ENCODE results near the gene FMO3.

GRCh38 chr1:171107969-171108368, 17.3 kb downstream of the FMO3 start:
- no peak for TF ChIP-seq REST (IDR thresholded peaks at IDR 0.05; ENCODE audit: low read depth)
- TF ChIP-seq EP300 (IDR thresholded peaks at IDR 0.05; ENCODE audit: borderline replicate concordance) = no peak
- TF ChIP-seq RAD21 (IDR thresholded peaks at IDR 0.05; ENCODE audit: low read depth) = no peak
- TF ChIP-seq YY1 (IDR thresholded peaks at IDR 0.05; ENCODE audit: low read depth) = no peak
- no peak for TF ChIP-seq EGR1 (IDR thresholded peaks at IDR 0.05)
- TF ChIP-seq MAX (IDR thresholded peaks at IDR 0.05) = no peak
- no peak for TF ChIP-seq TAF1 (IDR thresholded peaks at IDR 0.05; ENCODE audit: low read depth)
- no peak for TF ChIP-seq TEAD4 (IDR thresholded peaks at IDR 0.05)
